HFF-Myc (cell line): Measurements from ENCODE around the gene AURKB.

ENCODE experiments used
- DNase-seq: peaks from one replicate; pipeline ENCODE4 v3.0.0-alpha.2; 2011; ENCODE audit warnings: low read depth; ENCODE audit errors: extremely low read depth
- H3K4me3 ChIP-seq: replicated peaks from 2 replicates; pipeline ENCODE4 v1.5.1; 2011; ENCODE audit warnings: low read depth, mild to moderate bottlenecking, control low read depth, low read length
- CTCF ChIP-seq: IDR thresholded peaks from 2 replicates; pipeline ENCODE4 v1.5.1; 2012; ENCODE audit warnings: mild to moderate bottlenecking, low read depth, low read length, control low read depth; ENCODE audit errors: missing control alignments

AURKB gene

GRCh38 chr17:8235676-8236075, 25.3 kb upstream of the AURKB start:
- H3K4me3 ChIP-seq, result no peak overlapping the region
- TF ChIP-seq CTCF, result no peak
- DNase-seq, result no peak

GRCh38 chr17:8234361-8235270, 24.2 kb upstream of the AURKB start:
- DNase-seq, result no peak
- H3K4me3 ChIP-seq, result no peak overlapping the region
- no peak for TF ChIP-seq CTCF

- H3K4me3 ChIP-seq, result no peak overlapping the region
- no peak for DNase-seq
- no peak for TF ChIP-seq CTCF
Observed at GRCh38 chr17:8231701-8232100, 21.3 kb upstream of the AURKB start.

- H3K4me3 ChIP-seq, result peak overlapping the region; percentile 30; the same call in 1 of the 2 replicates
- TF ChIP-seq CTCF, result no peak
- no peak for DNase-seq
Observed at GRCh38 chr17:8227238-8227581, 16.8 kb upstream of the AURKB start.

GRCh38 chr17:8226536-8227237, 16.3 kb upstream of the AURKB start:
- H3K4me3 ChIP-seq, result peak overlapping the region; percentile 30
- DNase-seq, result no peak
- TF ChIP-seq CTCF, result no peak

GRCh38 chr17:8225813-8226535, 15.6 kb upstream of the AURKB start:
- H3K4me3 ChIP-seq, result peak overlapping the region; percentile 30
- TF ChIP-seq CTCF, result no peak
- no peak for DNase-seq
